Measurements from ENCODE around the gene ABCG5.

- no peak for TF ChIP-seq HMGXB4 (CRISPR knock-in tag; IDR thresholded peaks at IDR 0.05)
- no peak for TF ChIP-seq ZNF532 (CRISPR knock-in tag; IDR thresholded peaks at IDR 0.05; ENCODE audit: borderline replicate concordance)
- no peak for TF ChIP-seq ATF2 (CRISPR knock-in tag; IDR thresholded peaks at IDR 0.05; ENCODE audit: borderline replicate concordance, low read depth)
- TF ChIP-seq ZNF423 (CRISPR knock-in tag; IDR thresholded peaks at IDR 0.05) = no peak
- TF ChIP-seq TP53 (CRISPR knock-in tag; IDR thresholded peaks at IDR 0.05) = no peak
- no peak for TF ChIP-seq CTCF (IDR thresholded peaks at IDR 0.05)
- TF ChIP-seq TEAD1 (CRISPR knock-in tag; IDR thresholded peaks at IDR 0.05) = no peak
- TF ChIP-seq NFYB (CRISPR knock-in tag; conservative IDR thresholded peaks at IDR 0.05; ENCODE audit: low read depth) = no peak
- no peak for TF ChIP-seq ZNF317 (CRISPR knock-in tag; IDR thresholded peaks at IDR 0.05; ENCODE audit: borderline replicate concordance, low read depth)
- no peak for TF ChIP-seq ELF4 (CRISPR knock-in tag; IDR thresholded peaks at IDR 0.05; ENCODE audit: low read depth)
- no peak for TF ChIP-seq USF2 (CRISPR knock-in tag; IDR thresholded peaks at IDR 0.05)
- TF ChIP-seq ATF1 (CRISPR knock-in tag; IDR thresholded peaks at IDR 0.05) = no peak
Observed at GRCh38 chr2:43880471-43880870, 41.8 kb upstream of the ABCG5 start.
